ENCODE measurements around the gene FOXO1.

FOXO1 gene

DNA sequence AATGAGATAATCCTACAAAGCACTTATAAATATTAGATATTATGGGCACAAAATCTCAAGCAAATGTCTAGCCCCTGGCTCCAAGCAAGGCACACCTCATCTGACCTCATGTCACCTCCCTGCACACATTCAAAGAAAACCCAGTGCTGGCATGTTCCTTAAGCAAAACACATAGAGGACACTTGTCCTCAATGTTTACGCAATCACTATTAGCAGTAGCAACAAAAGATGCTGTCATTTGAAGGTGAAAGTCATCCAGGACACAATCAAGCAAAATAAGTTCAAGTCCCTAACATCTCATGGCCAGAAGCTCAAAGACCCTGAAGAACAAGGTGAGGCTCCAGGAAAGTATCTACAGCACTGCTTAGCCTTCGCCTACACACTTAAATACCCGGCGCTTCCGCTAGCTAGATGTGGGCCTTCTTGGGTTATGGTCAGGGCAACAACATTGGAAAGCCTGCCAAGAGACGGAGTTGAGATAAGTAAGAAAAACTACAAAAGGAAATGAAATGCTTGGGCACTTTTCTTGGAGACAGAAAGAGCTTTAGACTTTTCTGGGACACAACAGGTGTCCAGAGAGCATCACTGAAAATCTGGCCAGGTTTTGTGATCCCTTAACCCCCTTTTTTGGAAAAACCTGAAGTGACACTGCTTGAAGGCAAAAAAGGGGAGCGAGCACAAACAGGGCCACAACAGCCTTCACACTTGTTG lies 85.7 kb downstream of the FOXO1 start:
- TF ChIP-seq GATA1 (IDR thresholded peaks at IDR 0.05; ENCODE audit: low read depth, low read length) (no peak), POLR2A (IDR thresholded peaks at IDR 0.05; ENCODE audit: low read length) (no peak)
- DNase-seq: no peak

DNA sequence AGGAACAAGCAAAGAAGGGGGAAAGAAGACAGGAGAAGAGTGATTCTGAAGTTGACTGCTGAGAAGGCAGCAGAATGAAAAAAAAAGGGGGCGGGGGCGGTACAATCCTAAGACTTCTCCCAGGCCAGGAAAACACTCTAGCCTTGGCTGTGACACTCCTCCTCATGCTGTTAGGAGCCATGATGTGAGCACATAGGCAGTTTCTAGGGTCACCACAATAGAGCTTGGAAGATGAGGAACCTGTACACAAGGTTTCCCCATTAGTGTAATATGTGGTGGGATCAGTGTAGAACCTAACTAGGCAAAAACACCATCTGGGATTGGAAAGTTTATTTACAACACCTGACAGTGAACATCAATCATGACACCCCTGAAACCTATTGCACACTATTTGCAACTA lies 86.9 kb downstream of the FOXO1 start:
- no peak for DNase-seq
- TF ChIP-seq GATA1 (IDR thresholded peaks at IDR 0.05; ENCODE audit: low read depth, low read length): no peak
- TF ChIP-seq POLR2A (IDR thresholded peaks at IDR 0.05; ENCODE audit: low read length): no peak

DNA sequence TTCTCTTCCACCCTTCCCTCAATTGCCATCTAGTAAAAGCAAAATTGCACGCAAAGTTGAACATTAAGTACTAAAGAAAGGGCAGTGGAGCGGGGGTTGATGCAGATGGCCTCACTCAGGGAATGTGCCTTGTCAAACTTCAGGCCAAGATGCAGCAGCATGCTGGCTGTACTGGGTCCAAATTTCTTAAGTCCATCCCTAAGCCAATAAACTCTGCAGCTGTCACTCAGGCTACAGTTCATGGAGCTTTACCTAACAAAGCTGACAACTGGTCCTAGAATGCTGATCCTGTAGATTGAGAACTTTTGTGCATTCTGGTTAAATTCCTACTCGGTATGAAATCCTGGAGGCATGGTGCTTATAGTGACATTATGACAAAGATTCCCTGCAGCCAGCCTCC lies 88.4 kb downstream of the FOXO1 start:
- TF ChIP-seq GATA1 (IDR thresholded peaks at IDR 0.05; ENCODE audit: low read depth, low read length): no peak

DNA sequence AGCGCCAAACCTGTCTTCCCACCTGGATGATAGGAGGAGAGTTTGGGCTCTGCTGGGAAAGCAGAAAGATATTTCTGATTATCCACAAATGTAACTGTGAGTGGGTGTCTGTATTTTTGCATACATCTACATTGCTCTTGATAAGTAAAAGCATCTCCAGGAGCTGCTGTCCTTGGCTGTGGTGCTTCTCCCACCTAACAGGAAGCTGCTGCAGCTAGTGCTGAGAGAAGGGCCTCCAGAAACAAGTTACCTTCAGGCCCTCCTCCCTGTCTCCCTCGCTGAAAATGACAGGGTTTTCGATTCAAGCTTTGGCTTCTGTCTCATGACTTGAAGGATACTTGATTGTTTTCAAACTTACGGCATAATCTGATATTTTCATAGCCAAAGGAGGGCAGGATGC lies 90.1 kb downstream of the FOXO1 start:
- DNase-seq: no peak
- TF ChIP-seq POLR2A (IDR thresholded peaks at IDR 0.05; ENCODE audit: low read length) (no peak), GATA1 (IDR thresholded peaks at IDR 0.05; ENCODE audit: low read depth, low read length) (no peak)

More for the DNA sequence above, 88.4 kb downstream of the FOXO1 start:
- no peak for DNase-seq

DNA sequence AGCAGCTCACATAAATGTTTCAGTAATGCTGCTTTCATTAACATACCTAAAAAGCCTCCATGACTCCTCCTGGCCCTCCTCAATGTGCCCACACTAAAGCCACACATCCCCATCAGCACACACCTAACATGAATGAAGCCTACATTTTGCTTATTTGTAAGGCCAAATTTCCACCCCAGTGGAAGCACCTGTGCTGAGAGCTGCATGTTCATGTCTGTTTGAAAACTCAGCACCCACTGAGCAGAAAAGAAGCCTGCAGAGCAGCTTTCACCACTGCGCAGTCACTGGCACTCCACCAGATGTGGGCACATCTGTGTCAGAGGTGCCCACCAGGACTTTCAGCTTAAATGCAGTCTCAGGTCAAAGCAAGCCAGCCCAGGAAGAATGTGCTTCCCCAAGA lies 93.5 kb downstream of the FOXO1 start:
- no peak for DNase-seq

DNA sequence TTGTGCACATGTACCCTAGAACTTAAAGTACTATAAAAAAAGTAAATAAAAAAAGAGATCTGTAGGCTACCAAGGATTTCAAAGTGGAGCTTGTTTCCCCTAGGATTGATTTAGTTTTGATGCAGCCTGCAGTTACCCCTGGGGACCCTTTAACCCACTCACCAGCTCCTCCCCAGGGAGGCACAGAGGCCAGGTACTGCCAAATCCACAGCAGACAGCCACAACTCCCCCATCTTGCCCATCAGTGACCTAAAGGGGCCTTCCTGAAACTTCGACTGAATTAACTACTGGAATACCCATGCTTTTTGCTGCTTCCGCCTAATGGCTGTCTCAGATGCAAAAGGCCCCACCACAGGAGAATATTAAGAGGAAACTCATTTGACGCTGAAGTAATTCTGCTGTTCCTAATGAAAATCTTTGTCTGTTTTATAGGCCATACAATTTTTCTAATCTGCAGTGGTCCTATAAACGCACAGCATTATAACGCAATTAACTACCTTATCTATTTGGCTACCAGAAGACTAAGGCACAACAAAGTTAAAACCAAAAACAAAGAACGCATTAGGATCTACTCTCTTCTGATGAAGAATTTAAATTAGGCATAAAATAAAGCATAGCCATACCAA lies 95.0 kb downstream of the FOXO1 start:
- no peak for DNase-seq
- TF ChIP-seq POLR2A (IDR thresholded peaks at IDR 0.05; ENCODE audit: low read length): no peak
- TF ChIP-seq GATA1 (IDR thresholded peaks at IDR 0.05; ENCODE audit: low read depth, low read length): no peak

More for the DNA sequence above, 93.5 kb downstream of the FOXO1 start:
- TF ChIP-seq POLR2A (IDR thresholded peaks at IDR 0.05; ENCODE audit: low read length): no peak
- TF ChIP-seq GATA1 (IDR thresholded peaks at IDR 0.05; ENCODE audit: low read depth, low read length): no peak

DNA sequence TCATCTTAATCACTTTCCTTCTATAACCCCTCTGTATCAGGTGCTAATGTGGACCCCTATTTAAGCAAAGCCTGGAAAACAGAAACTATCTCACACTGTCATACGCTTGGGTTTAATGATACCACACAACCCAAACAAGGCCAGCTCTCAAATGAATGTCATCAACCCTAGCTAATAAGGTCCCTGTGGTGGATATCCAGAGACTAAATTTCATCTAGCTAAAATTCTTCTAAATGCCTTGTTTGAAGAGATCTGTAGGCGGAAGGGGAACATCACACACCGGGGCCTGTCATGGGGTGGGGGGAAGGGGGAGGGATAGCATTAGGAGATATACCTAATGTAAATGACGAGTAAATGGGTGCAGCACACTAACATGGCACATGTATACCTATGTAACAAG lies 95.5 kb downstream of the FOXO1 start:
- DNase-seq: no peak
- no peak for TF ChIP-seq GATA1 (IDR thresholded peaks at IDR 0.05; ENCODE audit: low read depth, low read length)
- no peak for TF ChIP-seq POLR2A (IDR thresholded peaks at IDR 0.05; ENCODE audit: low read length)

DNA sequence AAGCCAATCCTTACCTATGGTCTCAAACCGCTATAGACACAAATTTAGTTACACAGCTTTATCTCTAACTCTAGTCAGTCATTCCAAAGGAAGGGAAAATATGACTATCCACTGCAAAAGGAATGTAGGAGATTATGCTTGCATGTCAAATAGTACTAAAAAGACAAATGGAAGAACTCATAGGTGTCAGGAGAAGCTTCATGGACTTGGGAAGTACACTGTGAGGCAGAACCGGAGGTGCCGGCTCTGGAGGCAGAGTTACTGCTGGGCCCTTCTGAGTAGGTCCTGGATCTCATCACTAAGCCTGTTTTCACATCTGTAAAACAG lies 97.5 kb downstream of the FOXO1 start:
- TF ChIP-seq POLR2A (IDR thresholded peaks at IDR 0.05; ENCODE audit: low read length) (no peak), GATA1 (IDR thresholded peaks at IDR 0.05; ENCODE audit: low read depth, low read length) (no peak)
- DNase-seq: no peak

DNA sequence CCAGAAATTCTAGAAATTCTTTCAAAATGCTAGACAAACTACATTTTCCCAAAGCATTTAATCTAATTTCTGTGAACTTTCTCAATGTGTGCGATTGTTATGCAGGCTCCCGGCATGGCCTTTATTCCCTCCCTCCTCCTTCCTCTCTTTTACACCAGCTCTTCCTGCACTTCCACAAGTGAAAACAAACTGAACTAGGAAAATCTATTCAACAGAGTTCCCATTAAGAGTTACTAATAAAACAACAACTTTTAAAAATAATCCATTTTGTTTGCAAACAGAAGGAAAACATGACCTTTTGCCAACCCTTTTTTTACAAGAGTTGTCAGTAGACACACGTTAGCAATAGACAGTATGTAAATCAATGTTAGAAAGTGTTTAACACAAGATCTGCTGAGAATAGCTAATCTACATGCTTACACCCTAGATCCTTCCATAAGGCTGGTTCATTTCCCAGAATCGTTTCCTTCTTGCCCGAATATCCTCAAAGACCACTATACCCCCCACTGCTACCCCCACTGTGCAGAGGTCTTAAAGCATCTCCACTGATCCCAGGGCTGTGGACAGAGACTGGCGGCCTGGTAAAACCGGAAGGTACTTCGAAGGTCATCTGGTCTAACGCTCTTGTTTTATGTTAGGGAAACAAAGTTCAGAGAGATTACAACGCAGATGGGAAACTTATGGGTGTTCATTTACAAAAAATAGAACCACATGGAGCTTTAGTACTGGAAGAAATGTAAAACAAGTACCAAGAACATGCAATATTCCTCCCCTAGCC lies 98.0 kb downstream of the FOXO1 start:
- TF ChIP-seq POLR2A (IDR thresholded peaks at IDR 0.05; ENCODE audit: low read length) (no peak), GATA1 (IDR thresholded peaks at IDR 0.05; ENCODE audit: low read depth, low read length) (no peak)
- no peak for DNase-seq

DNA sequence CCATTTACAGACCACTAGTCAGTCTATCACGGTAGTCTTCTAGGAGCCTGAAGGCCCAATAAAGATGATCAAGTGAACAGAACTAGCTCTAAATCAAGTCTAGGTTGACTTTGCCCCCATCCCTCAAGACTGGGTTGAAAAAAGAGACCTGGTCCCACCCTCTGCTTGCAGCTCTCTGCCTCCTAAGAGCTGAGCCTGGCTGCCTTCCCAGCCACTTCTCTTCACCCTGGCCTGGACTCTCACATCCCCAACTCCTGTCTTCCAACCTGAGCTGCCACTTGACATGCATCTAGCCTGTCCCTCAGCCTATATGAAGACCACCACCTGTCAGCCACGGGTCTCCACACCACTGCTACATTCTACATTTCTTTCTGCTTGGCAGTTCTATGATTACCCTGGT lies 99.6 kb downstream of the FOXO1 start:
- DNase-seq: no peak
- TF ChIP-seq GATA1 (IDR thresholded peaks at IDR 0.05; ENCODE audit: low read depth, low read length) (no peak), POLR2A (IDR thresholded peaks at IDR 0.05; ENCODE audit: low read length) (no peak)

DNA sequence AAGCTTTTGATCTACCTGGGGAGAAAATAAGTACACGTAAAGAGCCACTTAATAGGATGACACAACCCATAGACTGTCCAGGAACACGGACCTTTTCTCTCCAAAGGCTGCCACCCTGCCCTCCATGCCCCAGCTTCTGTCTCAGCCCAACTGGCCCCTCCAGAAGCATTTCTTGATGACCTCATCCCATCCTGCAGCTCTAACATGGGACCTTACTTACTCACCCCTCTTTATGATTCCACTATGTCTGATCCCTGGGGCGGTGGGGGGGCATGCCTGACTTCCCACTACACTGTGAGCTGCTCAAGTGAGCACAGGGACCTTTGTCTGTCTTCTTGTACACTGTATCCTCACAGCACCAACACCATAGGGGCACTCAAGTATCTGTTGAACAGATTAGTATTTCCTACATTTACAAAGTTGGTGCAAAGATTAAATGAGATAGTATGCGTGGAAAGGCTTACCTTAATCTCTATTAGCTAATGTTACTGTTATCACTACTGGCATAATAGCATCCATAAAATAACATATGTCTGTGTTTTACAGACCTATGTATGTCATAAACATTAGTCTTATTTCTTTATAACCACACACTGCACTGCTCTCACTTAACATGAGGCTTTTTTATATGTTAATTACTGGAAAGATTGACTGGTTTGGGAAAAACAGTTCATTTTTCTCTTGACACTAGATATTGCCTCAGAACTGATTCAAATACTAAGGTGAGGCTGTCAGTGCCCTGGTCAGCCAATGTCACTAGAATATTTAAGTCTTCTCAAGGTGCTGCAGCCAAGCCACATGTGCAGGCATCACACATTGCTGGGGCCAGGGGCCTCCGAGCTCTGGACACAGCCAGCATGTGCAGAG lies 100.9 kb downstream of the FOXO1 start:
- no peak for DNase-seq
- TF ChIP-seq GATA1 (IDR thresholded peaks at IDR 0.05; ENCODE audit: low read depth, low read length): no peak
- no peak for TF ChIP-seq POLR2A (IDR thresholded peaks at IDR 0.05; ENCODE audit: low read length)

DNA sequence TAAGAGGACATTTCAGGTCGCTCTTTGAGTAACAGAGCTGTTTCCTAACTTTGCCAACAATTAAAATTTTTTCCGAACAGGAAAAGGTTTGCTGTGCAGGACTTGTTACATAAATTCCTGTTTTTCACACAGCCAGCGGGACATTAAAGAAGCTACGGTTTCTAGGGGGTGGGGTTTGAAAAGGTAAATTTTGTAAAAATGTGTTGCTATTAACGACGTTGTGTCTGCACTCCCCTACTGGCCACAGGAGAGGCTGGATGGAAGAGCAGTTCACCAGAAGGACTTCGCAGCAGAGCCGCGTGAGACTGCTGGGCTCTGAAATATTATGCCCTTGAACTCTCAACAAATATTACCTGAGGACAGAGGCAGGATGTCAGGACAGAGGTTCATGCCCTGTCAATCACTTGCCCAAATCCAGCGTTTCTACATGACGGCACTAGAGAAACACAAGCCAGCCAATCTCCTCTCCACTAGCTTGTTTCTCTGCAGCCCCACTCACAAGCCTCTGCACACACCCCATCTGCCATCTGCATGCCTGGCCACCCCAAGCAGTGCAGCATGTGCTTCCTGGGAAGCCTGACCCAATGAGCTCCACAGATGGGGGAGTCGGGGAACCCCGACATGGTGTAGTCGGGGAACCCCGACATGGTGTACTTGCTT lies 102.0 kb downstream of the FOXO1 start:
- no peak for DNase-seq
- TF ChIP-seq POLR2A (IDR thresholded peaks at IDR 0.05; ENCODE audit: low read length) (no peak), GATA1 (IDR thresholded peaks at IDR 0.05; ENCODE audit: low read depth, low read length) (no peak)

DNA sequence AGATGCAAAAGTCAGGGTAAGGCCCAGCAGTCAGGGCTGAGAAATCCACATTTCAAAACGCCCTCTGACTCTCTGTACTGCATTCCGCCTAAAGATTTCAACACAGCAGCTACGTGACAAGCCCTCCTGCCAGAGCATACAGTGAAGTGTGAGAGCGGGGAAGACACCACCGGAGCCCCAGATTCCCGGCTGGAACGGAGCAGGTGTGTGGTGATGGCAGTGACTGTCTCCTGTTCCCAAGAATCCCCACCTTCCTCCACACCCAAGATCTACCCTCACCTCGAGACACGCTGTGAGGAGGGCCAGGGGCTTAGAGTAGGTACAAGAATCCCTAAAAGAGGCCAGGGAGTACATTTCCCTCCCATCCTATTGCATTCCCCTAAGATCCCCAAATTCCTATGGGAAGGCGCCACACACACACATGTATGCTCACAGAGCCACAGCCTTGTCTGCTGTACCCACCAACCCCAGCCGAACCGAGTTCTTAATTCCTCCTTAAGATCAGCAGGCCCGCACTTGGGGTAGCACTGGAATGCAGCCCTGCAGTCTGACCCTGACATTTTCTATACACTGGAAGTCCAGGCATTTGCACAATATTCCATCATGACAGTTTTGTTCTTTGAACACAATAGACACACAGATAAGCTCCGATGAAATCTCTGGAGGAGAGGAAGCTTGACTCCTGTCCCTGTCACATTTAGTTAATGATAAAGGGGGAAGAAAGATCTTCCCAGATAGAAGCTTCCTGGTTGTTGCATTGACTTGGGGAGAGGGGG lies 102.9 kb downstream of the FOXO1 start:
- no peak for TF ChIP-seq GATA1 (IDR thresholded peaks at IDR 0.05; ENCODE audit: low read depth, low read length)
- TF ChIP-seq POLR2A (IDR thresholded peaks at IDR 0.05; ENCODE audit: low read length): no peak
- DNase-seq: no peak
